K562 treated with DMSO at 1 percent for 48 hours (cell line): ENCODE results near the gene SLC43A3. TPM values are rescaled to one million over a fixed set of nuclear protein-coding genes. Genes with fewer than 3 reads are reported as not detected.

Experiments used
- total RNA-seq: library from RNA; unstranded; fragments of 300-600 nt; gene quantifications from 2 replicates; pipeline ENCODE4 v1.2.3, GENCODE V29; 2022; ENCODE audit warnings: low replicate concordance; ENCODE audit errors: extremely low read depth

The SLC43A3 gene
- total RNA-seq: not detected in 2 replicates

GRCh38 chr11:57426929-57427726, at the start of gene SLC43A3:
Gene SLC43A3 (minus strand): TSS chr11:57427121. CDS start chr11:57426172, 949 bp downstream.

GRCh38 chr11:57460022-57460757, 33.3 kb upstream of the SLC43A3 start, which contains the start of gene RTN4RL2:
Gene RTN4RL2 (plus strand): TSS chr11:57460528. CDS start chr11:57460866, 338 bp downstream.

GRCh38 chr11:57390535-57390934, 36.4 kb downstream of the SLC43A3 start, which contains the start of gene PRG2:
Gene PRG2 (minus strand): TSS chr11:57390650. CDS start chr11:57389944, 706 bp downstream.

GRCh38 chr11:57380975-57381374, 45.9 kb downstream of the SLC43A3 start, which contains the start of gene PRG3:
Gene PRG3 (minus strand): TSS chr11:57381150. CDS start chr11:57380708, 442 bp downstream.

Other genes with a start within 250 kb of the SLC43A3 start
- gene LRRC55, start 245.2 kb downstream of the SLC43A3 start, total RNA-seq: not detected in 2 replicates
- not detected in 2 replicates for gene APLNR, start 189.9 kb downstream of the SLC43A3 start, total RNA-seq
- not detected in 2 replicates for gene TNKS1BP1, start 102.2 kb downstream of the SLC43A3 start, total RNA-seq
- gene SSRP1, start 91.2 kb downstream of the SLC43A3 start, total RNA-seq: not detected in 2 replicates
- gene P2RX3, start 88.8 kb downstream of the SLC43A3 start, total RNA-seq: not detected in 2 replicates
- gene PRG3, start 46.0 kb downstream of the SLC43A3 start, total RNA-seq: not detected in 2 replicates
- not detected in 2 replicates for gene PRG2, start 36.5 kb downstream of the SLC43A3 start, total RNA-seq
- not detected in 2 replicates for gene RTN4RL2, start 33.4 kb upstream of the SLC43A3 start, total RNA-seq
- gene SLC43A1, start 88.6 kb upstream of the SLC43A3 start, total RNA-seq: not detected in 2 replicates
- not detected in 2 replicates for gene TIMM10, start 103.6 kb upstream of the SLC43A3 start, total RNA-seq
- not detected in 2 replicates for gene SMTNL1, start 110.5 kb upstream of the SLC43A3 start, total RNA-seq
- gene UBE2L6, start 140.6 kb upstream of the SLC43A3 start, total RNA-seq: not detected in 2 replicates
- not detected in 2 replicates for gene SERPING1, start 170.6 kb upstream of the SLC43A3 start, total RNA-seq
- gene YPEL4, start 222.8 kb upstream of the SLC43A3 start, total RNA-seq: not detected in 2 replicates
- not detected in 2 replicates for gene CLP1, start 230.6 kb upstream of the SLC43A3 start, total RNA-seq
- not detected in 2 replicates for gene ZDHHC5, start 241.0 kb upstream of the SLC43A3 start, total RNA-seq